CD4-positive, alpha-beta T cell treated with Interleukin-15 for 4 hours (primary cell): ENCODE data around the gene CHAMP1.
"Not testable (repeated sequence)": the region's sequence is repeated elsewhere in the genome, so short reads cannot be mapped to it uniquely, and the experiment has no call there.

ENCODE experiments used
- DNase-seq: peaks from one replicate; pipeline ENCODE4 v3.0.0-alpha.2; 2020; ENCODE audit warnings: low spot score

The CHAMP1 gene

DNA sequence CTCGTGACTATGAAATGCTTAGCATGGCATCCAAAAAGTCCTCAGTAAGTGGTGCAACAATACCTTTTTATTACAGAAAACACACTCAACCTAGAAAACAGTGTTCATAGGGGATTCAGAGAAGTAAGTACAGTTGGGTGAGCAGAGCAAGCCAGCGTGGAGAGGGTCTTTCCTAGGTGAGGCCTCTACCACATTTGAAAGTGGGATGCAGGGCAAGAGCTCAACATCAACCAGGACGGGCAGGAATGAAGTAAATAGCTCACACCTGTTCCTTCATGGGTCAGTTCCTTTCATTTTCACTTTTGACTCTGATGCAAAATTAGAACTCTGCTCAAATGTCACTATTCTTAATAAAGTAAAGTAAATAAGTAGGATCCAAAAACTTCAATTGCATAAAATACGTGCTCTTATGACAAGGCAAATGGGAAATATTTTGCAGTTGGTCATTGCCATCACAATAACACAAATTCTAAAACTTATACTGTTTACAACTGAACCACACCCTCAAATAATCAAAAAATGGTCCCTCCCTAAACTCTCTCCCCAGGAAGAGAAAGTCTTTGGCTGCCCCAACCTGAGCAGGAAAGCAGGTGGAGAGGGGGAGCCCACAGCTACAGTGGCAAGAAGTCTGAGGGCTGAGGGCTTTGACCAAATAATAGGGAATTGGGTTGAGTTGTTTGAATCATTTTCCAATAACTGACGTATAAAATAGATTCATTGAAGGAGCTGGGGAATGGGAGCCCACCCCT, 20.2 kb downstream of the CHAMP1 start:
- no peak for DNase-seq

DNA sequence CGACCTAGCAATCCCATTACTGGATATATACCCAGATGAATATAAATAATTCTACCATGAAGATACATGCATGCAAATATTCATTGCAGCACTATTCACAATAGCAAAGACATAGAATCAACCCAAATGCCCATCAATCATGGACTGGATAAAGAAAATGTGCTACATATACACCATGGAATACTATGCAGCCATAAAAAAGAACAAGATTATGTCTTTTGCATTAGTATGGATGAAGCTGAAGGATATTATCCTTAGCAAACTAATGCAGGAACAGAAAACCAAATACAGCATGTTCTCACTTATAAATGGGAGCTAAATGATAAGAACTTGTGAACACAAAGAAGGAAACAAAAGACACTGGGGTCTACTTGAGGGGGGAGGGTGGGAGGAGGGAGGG, 22.2 kb downstream of the CHAMP1 start:
- DNase-seq: not testable (repeated sequence)

DNA sequence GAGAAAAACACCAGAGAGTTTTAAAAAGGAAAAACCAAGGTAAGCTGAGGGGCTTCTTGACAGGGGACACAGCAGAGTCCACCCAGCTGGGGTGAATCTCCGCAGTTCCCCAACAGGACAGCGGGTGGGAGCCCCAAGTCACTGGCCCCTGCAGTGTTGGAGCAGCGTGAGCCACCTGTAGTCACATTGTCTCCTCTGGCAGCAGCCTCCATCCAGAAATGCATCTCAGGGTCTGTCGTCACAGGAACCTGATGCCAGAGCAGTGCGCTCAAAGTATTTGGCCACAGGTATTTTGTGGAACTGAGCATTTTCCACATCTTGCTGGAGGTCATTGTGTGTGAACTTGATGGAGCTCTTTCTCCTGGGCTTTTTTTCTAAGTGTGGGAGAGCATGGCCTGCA, 24.7 kb downstream of the CHAMP1 start:
- DNase-seq: no peak

DNA sequence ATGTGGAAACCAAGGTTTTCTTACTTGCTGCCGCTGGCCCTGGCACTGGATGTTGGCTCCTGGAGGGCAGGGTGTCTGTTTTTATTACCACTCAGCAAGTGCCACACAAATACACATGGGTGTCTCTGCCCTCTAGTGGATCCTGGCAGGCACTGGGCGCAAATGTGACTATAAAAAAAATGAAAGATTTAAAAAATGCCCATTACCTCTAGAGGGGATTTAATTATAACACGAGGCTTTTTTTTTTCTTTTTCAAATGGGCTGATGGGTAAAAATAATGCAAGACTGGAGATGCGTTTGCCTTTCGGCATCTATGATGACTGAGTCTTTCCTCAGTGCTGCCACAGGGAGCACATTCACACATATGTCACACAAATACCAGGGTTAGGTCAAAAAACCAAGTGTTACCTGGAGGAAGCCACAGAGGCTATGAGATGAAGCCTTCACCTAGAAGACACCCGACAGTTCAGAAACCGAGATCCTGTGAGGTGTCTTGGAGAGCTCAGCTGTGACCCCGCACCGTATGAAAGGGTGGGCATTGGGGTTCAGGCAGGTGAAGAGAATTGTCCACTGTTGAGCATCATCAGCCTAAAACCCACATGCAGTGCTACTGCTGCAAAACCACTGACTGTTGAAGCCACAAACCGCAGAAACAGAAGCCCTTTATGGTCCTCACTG, 25.7 kb downstream of the CHAMP1 start:
- DNase-seq: peak; percentile 62

DNA sequence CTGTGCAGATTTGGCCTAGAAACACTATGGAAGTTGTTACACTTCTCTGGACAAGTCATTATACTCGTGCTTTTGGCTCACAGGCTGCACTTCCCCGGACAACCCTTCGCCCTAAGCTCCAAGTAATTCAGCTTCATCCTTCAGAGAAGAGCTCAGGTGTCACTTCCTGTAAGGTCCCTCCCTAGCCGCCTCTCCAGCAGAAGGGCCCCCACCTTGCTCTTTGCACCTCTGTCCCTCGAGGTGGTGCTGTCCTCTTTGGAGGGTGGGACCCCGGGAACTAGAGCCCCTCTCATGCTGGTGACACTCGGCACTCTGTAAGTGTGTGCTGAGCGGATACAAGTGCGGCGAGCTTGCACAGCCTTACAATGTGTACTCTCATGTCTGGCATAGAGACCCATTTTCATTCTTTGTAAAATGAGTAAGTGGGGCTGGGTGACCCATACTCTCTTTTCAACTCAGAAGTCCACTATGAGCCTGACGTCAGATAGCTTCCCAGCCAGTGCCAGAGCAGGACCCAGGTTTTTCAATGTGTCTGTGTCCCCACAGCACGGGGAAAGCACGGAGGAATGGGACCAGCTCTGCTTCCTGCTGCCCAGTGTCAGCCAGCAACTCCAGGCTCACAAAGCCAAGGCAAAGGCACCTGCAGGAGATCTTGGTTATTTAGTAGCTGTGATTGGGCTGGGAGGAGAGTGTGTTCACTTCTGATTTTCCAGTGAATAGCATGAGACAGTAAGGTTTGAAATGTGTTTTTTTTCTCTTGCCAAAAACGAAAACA, 26.9 kb downstream of the CHAMP1 start:
- no peak for DNase-seq

DNA sequence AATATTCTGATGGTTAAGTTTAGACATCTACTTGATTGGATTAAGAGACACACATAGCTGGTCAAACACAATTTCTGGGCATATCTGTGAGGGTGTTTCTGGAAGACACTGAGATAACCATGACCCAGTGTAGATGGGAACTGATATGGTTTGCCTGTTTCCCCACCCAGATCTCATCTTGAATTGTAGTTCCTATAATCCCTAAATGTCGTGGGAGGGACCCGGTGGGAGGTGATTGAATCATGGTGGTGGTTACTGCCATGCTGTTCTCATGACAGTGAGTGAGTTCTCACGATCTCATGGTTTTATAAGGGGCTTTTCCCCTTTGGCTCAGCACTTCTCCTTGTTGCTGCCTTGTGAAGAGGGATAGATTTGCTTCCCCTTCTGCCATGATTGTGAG, 33.0 kb downstream of the CHAMP1 start:
- DNase-seq: not testable (repeated sequence)

DNA sequence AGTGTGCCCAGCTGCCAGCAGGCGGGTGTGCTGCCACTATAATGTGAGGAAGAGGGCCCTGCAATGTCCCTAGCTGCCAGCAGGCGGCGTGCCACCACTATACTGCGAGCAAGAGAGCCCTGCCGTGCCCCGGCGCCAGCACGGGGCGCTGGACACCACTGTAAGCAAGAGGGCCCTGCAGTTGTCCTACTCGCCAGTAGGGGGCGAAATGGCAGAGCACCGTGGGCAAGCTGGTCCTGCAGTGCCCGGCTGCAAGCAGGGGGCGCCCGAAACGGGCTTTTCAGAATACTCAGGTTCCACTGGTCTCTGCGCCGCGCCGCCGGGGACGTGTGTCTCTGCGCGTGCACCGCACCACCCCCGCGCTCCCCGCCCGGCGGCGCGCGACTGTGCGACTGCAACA, 38.5 kb downstream of the CHAMP1 start:
- not testable (repeated sequence) for DNase-seq

DNA sequence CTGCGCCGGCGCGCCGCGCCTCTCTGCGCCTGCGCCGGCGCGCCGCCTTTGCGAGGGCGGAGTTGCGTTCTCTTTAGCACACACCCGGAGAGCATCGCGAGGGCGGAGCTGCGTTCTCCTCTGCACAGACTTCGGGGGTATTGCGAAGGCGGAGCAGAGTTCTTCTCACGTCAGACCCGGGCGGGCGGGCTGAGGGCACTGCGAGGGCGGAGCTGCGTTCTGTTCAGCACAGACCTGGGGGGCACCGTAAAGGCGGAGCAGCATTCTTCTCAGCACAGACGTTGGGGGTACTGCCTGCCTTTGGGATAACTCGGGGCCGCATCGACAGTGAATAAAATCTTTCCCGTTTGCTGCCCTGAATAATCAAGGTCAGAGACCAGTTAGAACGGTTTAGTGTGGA, 39.1 kb downstream of the CHAMP1 start:
- DNase-seq: not testable (repeated sequence)
